Psoas muscle (tissue), 8 donors: ENCODE measurements around the gene SLAMF7. TPM values are rescaled to one million over a fixed set of nuclear protein-coding genes. Genes with fewer than 3 reads are reported as not detected.

Experiments
- ATAC-seq, 4 donors: fragments of 200-7000 bp; cut with Tn5 transposase; one replicate each; pipeline ENCODE4 v1.9.1; 2020; ENCODE audit warnings: moderate library complexity in 3 of 4, mild to moderate bottlenecking in 2 of 4
- DNase-seq, 2 donors: peaks; one replicate each; pipeline ENCODE4 v3.0.0-alpha.2; 2020
- H3K27ac ChIP-seq: fragments of 200-600 bp; one replicate; pipeline ENCODE4 v1.8.0; 2022
- H3K27me3 ChIP-seq, 3 donors: fragments of 200-600 bp in 1 of 3; one replicate each; pipeline versions ENCODE4 v1.6.1 to v1.8.0; 2013 to 2022; ENCODE audit warnings: low read length in 2 of 3, mild to moderate bottlenecking in 2 of 3, moderate library complexity in 1 of 3; ENCODE audit not compliant: insufficient read depth in 3 of 3
- H3K36me3 ChIP-seq, 2 donors: fragments of 200-600 bp in 1 of 2; one replicate each; pipeline versions ENCODE4 v1.6.1 to v1.8.0; 2013 to 2022; ENCODE audit warnings: low read depth in 1 of 2, mild to moderate bottlenecking in 1 of 2, moderate library complexity in 1 of 2; ENCODE audit not compliant: insufficient read depth in 1 of 2
- H3K4me1 ChIP-seq: fragments of 200-600 bp; one replicate; pipeline ENCODE4 v1.8.0; 2022
- H3K4me3 ChIP-seq: fragments of 200-600 bp; one replicate; pipeline ENCODE4 v1.8.0; 2022; ENCODE audit warnings: mild to moderate bottlenecking
- H3K9me3 ChIP-seq: fragments of 200-600 bp; one replicate; pipeline ENCODE4 v1.8.0; 2022
- WGBS, 3 donors: extraction: QIAGEN DNeasy Blood & Tissue Kit; methylation state at CpG; one replicate each; pipeline versions ENCODE4 v1.1.6 to v1.1.7; 2013; 5-methylcytosine and 5-hydroxymethylcytosine counted together
- intact Hi-C, 2 donors: fragments of 100-400 bp; cut with DNase I; formaldehyde crosslinking; loops; one replicate each; pipeline versions ENCODE4 v1.11.0 to v1.14.2; 2022
- polyA plus RNA-seq, 3 donors: library from polyadenylated mRNA; stranded (reverse); fragments of 200-250 nt; gene quantifications; one replicate each; pipeline ENCODE4 v1.2.3, GENCODE V29; 2013
- total RNA-seq, 4 donors: library from RNA; stranded (reverse); fragmentation: NEBNext Ultra II Directional in 2 of 4; extraction: Animal tissue kit (Norgen Biotek cat#: 25700) in 2 of 4; gene quantifications; one replicate each; pipeline versions ENCODE4 v1.2.1 to v1.2.4, GENCODE V29; 2021 to 2023
- TF ChIP-seq, protein P1 (sequence below): fragments of 200-600 bp; IDR thresholded peaks from one replicate; pipeline ENCODE4 v1.8.0; 2022; ENCODE audit warnings: antibody characterized with exemption
- donor health status: healthy with polysubstance abuse.
- donor health status: DM: no; HTN: no; CAD: no; lungs with moderate emphysema.
- donor health status: Bipolar disorder and iron deficiency.
- donor health status: healthy.
- donor health status: DM: yes; HTN: yes; CAD: no.
- donor health status: DM: no; HTN: no; CAD: no.
- donor health status: DM: no; HTN: no; CAD: no.
- donor health status: DM: yes; HTN: yes; CAD: no.

The SLAMF7 gene
- total and polyA plus RNA-seq, 7 donors: 0.06 to 0.79 (median 0.38) TPM; not detected in 1

DNA sequence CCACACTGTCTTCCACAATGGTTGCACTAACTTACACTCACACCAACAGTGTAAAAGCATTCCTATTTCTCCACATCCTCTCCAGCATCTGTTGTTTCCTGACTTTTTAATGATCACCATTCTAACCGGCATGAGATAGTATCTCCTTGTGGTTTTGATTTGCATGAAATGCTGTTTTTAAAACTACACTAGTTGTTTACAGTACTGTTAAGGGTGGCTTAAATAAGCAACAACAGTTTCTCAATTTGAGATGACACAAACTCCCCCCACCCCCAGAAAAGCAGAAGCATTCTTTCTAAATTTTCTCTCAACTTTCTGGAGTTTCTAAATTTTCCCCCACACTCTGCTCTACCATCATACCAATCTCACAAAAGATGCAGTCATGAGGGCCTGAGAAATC, 7.1 kb upstream of the SLAMF7 start:
- TF ChIP-seq, protein P1, sequence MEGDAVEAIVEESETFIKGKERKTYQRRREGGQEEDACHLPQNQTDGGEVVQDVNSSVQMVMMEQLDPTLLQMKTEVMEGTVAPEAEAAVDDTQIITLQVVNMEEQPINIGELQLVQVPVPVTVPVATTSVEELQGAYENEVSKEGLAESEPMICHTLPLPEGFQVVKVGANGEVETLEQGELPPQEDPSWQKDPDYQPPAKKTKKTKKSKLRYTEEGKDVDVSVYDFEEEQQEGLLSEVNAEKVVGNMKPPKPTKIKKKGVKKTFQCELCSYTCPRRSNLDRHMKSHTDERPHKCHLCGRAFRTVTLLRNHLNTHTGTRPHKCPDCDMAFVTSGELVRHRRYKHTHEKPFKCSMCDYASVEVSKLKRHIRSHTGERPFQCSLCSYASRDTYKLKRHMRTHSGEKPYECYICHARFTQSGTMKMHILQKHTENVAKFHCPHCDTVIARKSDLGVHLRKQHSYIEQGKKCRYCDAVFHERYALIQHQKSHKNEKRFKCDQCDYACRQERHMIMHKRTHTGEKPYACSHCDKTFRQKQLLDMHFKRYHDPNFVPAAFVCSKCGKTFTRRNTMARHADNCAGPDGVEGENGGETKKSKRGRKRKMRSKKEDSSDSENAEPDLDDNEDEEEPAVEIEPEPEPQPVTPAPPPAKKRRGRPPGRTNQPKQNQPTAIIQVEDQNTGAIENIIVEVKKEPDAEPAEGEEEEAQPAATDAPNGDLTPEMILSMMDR: no peak
- Histone ChIP-seq H3K27me3 (no peaks in the 10 kb centered on the region), H3K36me3 (no peaks in the 10 kb centered on the region), H3K4me1 (no peaks in the 10 kb centered on the region), H3K27ac (no peak overlapping the region), H3K9me3 (no peaks in the 10 kb centered on the region), H3K4me3 (no peak overlapping the region)
- DNase-seq (no peak), ATAC-seq (no peak)
- WGBS, 3 donors: 75 to 83% (median 83%) methylated on average over 1 of the region's 1 CpG
- intact Hi-C loops: no loop called here

DNA sequence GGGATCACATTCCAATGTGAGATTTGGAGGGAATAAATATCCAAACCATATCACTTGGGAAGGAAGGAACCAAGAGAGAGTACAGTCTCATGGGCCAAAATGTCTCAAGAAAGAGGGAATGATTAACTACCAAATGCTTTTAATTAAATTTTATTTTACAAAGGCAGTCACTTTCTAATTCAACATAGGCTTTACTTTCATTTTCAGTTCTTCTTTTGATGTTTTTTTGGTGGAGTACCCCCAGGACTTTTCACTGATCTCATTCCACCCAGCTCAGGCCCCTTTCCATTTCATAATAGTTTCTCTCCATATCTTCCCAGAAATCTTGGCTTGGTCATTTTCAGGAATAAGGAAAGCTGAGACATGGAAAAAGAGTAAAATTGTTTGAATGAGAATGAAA, 5.1 kb upstream of the SLAMF7 start:
- TF ChIP-seq, protein P1: no peak
- Histone ChIP-seq H3K27me3 (no peaks in the 10 kb centered on the region), H3K36me3 (no peaks in the 10 kb centered on the region), H3K4me3 (no peak overlapping the region), H3K27ac (no peak overlapping the region), H3K4me1 (no peaks in the 10 kb centered on the region), H3K9me3 (no peaks in the 10 kb centered on the region)
- DNase-seq: no peak
- ATAC-seq: no peak
- intact Hi-C loops: no loop called here

DNA sequence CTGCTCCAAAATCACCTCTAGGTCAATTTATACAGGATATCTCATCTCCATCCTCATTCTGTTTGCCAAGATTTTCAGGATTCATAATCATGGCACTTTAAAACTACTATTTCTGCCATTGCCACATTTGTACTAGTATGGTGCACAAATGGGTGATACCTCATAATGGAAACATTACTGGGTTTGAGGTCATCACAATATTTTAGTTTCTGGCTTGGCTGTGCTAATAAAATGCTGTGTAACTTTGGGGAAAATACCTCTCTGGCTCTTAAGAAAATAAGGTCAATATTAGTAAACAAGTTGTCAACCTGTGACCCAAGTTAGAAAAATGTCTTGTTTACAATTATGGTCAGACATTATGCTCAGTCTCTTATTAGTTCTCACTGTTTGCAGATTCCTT, 4.7 kb upstream of the SLAMF7 start:
- H3K27ac ChIP-seq: no peak overlapping the region
- no peak for DNase-seq
- TF ChIP-seq, protein P1: no peak
- H3K36me3 ChIP-seq: no peaks in the 10 kb centered on the region
- no peak overlapping the region for H3K4me3 ChIP-seq
- no peak for ATAC-seq
- no peaks in the 10 kb centered on the region for H3K4me1 ChIP-seq
- no peaks in the 10 kb centered on the region for H3K27me3 ChIP-seq
- intact Hi-C loops: no loop called here
- H3K9me3 ChIP-seq: no peaks in the 10 kb centered on the region

DNA sequence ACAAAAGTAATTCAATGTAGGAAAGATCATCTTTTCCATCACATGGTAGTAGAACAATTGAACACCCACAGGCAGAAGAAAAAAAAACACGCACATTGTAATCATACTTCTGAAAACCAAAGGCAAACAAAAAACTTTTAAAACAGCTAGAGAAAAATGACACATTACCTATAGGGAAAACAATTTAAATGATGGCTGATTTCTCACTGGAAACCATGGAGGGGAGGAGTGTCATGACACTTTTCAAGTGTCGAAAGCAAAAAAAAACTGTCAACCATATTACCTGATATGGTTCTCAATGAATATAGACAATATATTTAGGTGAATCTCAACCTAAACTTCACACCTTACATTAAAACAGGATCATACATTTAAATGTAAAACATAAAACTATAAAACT, 776 bp upstream of the SLAMF7 start:
- 85 to 95% (median 95%) methylated on average over 2 of the region's 2 CpGs for WGBS, 3 donors
- no peak for DNase-seq
- intact Hi-C loops: no loop called here
- Histone ChIP-seq H3K4me1 (no peaks in the 10 kb centered on the region), H3K27ac (no peak overlapping the region), H3K27me3 (no peaks in the 10 kb centered on the region), H3K36me3 (no peaks in the 10 kb centered on the region), H3K9me3 (no peaks in the 10 kb centered on the region), H3K4me3 (no peak overlapping the region)
- no peak for ATAC-seq
- TF ChIP-seq, protein P1: no peak

DNA sequence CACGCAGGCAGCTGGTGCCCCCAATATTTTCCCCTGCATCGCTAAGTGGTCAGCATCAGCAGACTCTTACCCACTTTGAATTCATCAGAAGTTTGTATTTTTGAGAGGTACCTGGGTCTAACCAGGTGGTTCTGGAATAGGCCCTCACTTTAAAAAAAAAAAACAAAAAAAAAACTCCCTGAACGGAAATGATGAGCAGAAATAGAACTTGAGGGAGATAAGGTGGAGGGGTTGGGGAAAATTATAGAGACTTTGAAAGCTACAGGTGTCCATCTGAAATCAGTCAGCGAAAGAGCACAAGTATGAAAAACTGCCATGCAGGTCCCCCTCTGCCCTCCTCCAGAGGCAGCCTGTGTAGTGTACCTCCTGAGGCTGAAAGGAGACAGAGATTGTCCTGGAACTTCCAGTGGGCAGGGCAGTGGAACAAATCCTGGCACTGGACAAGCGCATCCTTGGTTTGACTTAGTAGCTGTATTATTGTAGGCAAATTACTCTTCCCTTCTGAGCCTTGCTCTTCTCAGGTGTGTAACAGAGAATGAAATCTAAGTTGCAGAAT, 1.2 kb downstream of the SLAMF7 start:
- Histone ChIP-seq H3K36me3 (no peaks in the 10 kb centered on the region), H3K9me3 (no peaks in the 10 kb centered on the region), H3K4me1 (no peaks in the 10 kb centered on the region), H3K4me3 (no peak overlapping the region), H3K27ac (no peak overlapping the region), H3K27me3 (no peaks in the 10 kb centered on the region)
- 78 to 88% (median 87%) methylated on average over 5 of the region's 5 CpGs for WGBS, 3 donors
- DNase-seq: no peak
- TF ChIP-seq, protein P1: no peak
- intact Hi-C loops: no loop called here
- no peak for ATAC-seq
